ENCODE results near the gene GALNT14.

Gene GALNT14

GRCh38 chr2:31054842-31055388 is 83.3 kb downstream of the GALNT14 start:
- DNase-seq: no peak

DNA sequence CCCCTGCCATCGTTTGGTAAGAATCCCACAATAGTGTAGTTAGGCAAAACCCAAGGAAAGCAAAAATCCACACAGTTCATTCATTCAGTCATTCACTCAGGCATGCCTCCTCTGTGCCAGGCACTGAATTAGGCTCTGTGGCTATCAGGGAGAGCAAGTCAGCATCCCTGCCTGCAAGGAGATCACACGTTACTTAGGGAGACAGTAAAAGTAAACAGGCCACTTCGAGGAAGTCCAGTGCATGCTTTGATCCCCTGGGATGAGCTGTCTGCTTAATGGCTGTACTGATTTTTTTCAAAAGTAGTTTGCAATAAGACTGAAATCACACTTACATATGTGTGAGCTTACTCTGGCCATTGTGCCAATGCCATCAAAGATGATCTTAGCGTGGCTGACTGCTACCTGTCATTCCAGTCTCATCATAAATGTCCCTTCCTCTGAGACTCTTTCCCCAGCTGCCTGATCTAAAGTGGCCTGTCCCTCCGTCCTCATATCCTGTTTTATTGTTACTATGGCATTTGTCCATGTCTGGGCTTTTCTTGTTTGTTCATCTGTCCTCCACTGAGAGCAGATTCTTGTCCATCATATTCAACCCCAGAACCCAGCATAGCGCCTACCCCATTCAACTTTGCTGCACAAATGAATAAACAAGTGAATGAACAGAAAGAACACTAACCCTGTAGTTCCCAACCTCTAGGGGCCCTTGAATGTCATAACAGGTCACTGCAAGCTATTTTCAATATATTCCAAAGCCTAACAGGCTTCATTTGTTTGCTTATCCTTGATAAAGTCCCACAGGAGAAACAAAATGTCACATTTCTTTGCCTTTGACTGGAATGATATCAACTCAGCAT is 84.1 kb downstream of the GALNT14 start:
- no peak for DNase-seq

GRCh38 chr2:31052284-31052683 is 86.0 kb downstream of the GALNT14 start:
- no peak for DNase-seq

DNA sequence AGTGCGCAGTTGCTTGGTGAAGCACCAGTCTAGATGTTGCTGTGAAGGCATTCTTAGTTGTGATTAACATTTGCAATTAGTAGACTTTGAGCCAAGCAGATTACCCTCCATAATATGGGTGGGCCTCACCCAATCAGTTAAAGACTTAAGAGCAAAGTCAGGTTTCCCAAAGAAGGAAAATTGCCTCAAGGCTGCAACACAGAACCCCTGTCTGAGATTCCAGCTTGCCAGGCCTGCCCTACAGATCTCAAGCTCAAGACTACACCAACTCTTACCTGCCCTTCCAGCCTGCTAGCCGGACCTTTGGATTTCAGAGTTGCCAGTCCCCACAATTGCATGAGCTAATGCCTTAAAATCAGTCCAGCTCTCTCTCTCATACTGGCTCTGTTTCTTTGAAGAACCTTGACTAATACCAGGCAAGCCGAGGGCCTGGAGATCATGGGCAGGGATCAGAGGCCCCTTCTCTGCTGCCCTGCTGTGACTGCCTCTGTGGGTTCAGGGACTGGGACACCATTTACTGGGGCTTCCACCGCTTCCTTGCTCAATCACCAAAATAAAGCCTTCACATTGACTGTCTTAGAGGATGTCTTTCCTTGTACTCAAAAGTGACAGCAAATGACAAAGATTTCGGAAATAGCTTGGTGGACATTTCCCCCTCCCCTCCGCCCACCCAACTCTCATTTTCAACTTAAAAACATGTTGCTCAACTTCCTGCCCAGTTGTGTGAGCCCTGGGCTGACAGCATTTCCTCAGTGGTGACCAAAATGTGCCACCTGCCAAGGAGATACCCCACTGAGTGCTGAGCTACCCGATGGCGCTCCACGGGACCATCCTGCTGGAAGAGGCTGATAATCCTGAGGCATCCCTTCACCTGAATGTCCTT is 86.7 kb downstream of the GALNT14 start:
- DNase-seq: no peak

DNA sequence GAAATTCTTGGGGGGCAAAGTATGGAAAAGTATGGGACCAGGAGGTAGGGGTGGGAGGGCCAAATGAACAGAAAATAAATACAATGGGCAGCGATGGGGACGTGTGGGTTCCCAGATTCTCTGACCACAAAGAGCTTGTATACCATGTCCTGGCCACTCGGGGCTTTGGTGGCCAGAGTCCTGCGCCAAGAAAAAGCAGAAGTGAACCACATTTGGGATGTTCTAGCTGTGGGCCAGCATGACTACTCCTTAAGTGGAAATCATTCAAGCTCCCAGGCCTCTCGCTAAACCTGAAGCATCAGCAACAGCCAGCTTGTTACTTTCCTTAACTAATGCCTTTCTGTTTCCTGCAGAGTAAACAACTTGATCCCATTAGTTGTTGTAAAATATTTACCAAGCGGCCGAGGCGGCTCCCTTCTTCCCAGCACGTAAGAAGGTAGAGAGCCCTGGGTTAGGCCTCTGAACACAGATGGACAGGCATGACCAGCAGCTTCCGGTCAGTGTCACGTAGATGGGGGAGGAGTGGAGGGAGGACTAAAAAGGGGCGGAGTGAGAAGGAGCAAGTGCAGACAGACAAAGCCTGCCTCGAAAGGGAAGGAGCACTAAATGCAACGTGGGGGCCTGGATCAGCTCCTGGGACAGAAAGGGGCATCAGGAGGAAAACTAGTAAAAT is 88.2 kb downstream of the GALNT14 start:
- DNase-seq: no peak

- no peak for DNase-seq
Observed at GRCh38 chr2:31049264-31049663, 89.0 kb downstream of the GALNT14 start.

- no peak for DNase-seq
Observed at GRCh38 chr2:31047599-31047998, 90.6 kb downstream of the GALNT14 start.

- no peak for DNase-seq
Observed at GRCh38 chr2:31038385-31038784, 99.9 kb downstream of the GALNT14 start.

DNA sequence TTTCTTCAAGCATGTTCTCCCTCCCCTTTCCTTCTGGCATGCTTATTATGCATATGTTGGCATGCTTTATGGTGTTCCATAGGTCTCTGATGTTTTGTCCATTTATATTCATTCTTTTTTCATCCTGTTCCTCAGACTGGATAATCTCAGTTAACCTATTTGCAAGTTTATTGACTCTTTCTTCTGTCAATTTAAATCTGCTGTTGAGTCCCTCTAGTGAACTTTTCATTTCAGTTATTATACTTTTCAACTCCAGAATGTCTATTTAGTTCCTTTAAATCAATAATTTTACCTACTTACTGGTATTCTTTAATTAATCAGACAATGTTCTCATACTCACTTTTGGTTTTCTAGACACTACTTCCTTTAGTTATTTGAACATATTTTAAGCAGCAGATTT is 101.2 kb downstream of the GALNT14 start:
- DNase-seq: no peak

- no peak for DNase-seq
Observed at GRCh38 chr2:31033032-31033431, 105.2 kb downstream of the GALNT14 start.

DNA sequence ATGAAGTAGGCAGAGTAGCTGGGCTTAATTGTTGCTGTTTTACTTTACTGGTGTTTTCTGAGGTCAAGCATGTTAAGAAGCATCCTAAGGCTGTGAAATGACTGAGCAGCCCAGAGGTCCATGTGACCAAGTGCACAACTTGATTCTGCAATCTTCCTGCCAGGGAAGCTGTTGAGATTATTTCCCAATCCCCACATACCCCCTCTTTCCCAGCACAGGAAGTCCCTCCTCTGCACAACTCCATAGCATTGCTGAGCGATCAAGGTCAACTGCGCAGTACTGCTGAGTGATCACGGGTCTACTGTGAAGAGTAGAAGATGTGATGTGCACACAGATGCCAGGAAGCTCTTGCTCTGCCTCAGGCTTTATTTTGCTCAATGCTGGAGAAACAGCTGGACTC is 105.8 kb downstream of the GALNT14 start:
- no peak for DNase-seq

DNA sequence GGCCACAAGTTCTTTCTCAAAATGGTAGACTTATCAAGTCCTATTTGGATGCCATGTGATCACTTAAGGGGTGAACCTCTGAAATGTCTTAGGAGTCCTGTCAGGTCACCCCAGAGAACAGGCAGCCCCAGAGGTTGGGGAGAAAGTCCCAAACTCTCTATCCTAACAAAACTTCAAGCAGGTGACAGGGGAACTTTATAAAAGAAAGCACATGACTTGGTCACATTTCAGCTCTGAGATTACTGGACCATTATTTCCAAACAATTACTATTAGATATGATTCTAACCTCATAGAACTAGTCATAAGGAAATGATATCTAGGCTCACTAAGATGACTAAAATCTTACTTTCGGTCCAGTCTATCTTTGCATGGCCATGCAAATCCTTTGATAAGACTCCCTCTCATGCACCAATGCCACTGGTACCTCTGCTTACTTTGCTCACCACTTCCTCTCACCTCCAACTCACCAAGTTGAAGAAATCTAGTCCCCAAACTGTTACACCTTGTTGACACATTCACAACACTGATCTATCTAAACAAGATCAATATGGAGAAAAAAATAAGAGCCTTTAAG is 107.0 kb downstream of the GALNT14 start:
- DNase-seq: no peak

DNA sequence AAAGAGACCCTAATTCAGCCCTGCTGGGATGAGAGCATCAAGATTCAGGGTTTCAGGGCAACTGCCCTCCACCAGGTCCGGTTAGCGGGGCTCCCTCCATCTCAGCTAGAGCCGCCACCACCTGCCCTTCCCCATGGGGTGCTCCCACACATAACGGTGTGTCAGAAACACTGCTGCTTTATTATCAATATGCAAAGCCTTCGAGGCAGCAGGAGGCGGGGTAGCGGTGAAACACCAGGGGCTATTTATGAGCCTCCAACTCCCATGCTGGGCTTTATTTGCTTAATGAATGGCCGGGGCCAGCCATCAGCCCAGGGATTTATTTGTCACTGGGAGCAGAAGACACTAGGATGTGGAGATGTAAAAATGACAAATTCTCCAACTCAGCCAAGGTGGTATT is 109.8 kb downstream of the GALNT14 start:
- DNase-seq: no peak

DNA sequence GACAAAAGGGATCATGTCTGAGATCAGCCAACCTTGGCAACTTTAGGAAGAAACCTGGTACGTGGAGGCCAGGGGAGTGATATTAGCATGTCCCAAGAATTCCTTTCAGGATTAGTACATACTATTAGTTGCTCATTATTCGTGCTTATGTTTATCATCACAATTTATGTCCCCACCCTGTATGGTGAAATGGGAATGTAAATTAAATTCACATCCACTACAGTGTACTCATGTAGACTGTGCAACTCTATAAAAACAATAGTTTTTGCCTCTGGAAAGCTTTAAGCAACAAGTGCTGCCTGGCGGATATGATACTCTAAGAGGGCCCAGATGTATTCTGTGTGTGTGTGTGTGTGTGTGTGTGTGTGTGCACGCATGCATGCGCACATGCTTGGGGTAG is 110.7 kb downstream of the GALNT14 start:
- DNase-seq: no peak

DNA sequence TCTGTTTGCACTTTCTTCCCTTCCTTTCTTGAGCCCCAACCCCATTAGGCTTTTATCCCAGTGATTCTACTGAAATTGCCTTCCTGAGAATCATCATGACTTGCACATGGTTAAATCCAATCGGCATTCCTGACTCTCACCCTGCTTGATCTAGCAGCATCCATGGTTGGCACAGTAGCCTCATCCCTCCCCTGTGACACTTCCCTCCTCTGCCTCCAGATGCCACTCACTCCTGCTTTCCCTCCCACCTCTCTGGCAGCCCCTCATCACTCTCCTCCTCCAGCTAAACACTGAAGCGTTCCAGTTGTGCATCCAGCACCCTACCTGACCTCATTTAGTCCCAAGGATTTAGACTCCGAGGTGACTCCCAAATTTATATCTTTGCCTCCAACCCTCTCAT is 114.7 kb downstream of the GALNT14 start:
- DNase-seq: no peak

GRCh38 chr2:31020713-31021112 is 117.5 kb downstream of the GALNT14 start:
- no peak for DNase-seq

GRCh38 chr2:31018280-31018679 is 120.0 kb downstream of the GALNT14 start:
- DNase-seq: no peak

GRCh38 chr2:31016648-31017047 is 121.6 kb downstream of the GALNT14 start:
- no peak for DNase-seq

GRCh38 chr2:31014516-31014915 is 123.7 kb downstream of the GALNT14 start:
- DNase-seq: no peak

GRCh38 chr2:31013301-31013700 is 124.9 kb downstream of the GALNT14 start:
- DNase-seq: no peak

GRCh38 chr2:31012406-31012805 is 125.8 kb downstream of the GALNT14 start:
- no peak for DNase-seq

- DNase-seq: no peak
Observed at GRCh38 chr2:31011587-31011986, 126.7 kb downstream of the GALNT14 start.
